ENCODE results near the gene ZNF674.
A peak's percentile ranks its signal among the peaks of the same experiment; 100 is the strongest.

The ZNF674 gene

DNA sequence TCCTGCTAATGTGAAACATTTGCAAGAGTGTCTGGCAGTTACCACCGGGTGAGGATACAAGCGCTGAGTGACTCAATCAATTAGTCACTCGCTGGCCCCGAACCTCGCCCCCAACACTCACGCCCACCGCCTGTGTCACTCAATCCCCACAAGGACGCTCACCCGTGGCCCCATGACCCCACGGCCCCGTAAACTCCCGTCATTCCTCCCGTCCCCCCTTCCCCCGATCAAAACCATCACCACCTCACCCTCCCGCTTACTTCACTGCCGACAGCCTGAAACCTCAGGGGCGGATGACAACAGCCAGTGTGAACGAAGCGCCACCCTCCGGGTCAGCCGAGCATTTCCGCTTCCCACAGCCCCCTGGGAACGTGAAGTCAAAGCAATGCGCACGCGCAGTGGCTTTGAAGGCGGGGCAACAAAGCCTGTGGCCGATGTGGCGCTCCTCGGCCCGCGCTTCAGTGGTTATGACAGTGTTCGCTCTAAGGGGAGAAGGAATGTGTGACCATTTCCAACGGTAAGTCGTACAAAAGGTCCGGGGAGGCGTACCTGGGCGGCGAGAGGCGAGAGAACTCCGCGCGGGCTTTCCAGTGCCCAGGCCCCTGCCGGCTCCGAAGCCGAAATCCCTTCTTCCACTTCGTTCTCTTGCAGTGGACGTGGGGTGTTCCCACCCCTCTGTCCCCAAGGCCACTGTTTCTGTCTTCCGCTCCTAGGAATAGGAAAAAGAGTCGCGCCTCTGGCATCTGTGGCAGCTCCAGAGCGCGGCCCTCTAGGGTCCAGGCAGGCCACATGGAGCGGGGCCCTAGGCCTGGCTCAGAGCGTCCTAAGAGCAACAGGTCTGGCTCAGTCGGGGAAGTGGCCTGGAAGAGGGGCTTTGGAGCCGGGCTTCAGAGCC, at the start of gene ZNF674:
TSS of gene ZNF674 (minus strand) at position 311 of the 895 bp plus-strand sequence. CDS start 3,334 bp downstream, outside the sequence.
- peak; percentile 85 for DNase-seq (ENCODE audit: low read depth)

DNA sequence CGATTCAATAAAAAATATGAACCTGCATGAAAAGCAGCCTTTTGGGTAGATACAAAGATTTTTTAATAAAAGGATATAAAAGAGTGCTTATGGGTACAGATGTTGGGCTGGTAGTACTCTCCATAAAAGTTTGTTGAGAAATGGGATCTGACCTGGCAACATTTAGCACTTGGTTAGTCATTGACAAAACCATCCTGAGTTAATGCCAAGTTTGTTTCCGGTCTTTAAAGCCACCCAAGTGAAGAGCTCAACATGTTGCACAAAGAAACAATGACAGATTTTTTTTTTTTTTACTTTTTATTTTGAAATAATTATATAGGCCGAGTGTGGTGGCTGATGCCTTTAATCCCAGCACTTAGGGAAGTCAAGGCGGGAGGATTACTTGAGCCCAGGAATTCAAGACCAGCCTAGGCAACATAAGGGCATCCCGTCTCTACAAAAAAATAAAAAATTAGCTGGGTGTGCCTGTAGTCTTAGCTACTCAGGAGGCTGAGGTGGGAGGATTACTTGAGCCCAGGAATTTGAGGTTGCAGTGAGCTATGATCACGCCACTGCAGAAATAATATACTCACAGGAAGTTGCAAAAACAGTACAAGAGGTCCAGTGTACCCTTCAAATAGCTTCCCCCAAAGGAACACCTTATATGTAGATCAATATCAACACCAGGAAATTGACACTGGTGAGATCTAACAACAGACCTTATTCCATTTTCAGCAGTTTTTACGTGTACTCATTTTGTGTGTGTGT, 44.9 kb upstream of the ZNF674 start:
- no peak for DNase-seq (ENCODE audit: low read depth)

DNA sequence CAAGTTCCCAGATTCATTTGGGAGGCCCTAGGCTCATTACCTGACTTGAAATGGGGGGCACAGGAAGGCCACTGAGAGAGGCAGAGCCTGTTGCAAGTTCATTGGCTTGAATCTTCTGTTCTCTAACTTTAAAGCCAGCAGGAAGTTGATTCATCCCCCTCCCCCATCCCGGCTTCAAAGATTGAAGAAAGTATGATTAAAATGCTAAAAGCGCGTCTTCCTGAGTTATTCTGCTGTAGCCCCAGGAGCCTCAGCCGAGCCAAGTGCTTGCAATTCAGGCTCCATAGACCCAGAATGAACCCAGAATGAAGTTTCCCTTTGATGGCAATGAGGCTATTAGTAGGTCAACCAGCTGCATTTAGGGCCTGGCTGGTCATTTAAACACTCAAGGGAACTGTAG, 43.0 kb upstream of the ZNF674 start:
- no peak for DNase-seq (ENCODE audit: low read depth)

DNA sequence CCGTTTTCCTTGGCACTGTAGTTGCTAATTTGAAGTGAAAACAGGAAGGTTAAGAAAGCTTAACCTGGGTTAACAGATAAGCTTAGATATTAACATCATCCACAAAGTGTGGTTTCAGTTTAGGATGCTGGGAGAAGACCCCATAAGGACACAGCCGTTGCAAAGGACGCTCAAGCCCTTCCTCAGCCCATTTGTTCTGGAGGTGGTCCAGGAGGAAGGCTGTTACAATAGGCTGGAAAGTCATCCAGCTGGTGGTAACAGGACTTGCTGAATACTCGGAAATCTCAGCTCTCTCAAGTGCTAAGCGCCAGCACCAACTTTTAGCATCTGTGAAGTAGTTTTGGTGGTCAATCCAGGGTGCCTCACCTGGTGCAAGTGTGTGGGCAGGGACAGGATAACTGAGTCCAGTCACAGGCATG, 42.5 kb upstream of the ZNF674 start:
- DNase-seq (ENCODE audit: low read depth): no peak

DNA sequence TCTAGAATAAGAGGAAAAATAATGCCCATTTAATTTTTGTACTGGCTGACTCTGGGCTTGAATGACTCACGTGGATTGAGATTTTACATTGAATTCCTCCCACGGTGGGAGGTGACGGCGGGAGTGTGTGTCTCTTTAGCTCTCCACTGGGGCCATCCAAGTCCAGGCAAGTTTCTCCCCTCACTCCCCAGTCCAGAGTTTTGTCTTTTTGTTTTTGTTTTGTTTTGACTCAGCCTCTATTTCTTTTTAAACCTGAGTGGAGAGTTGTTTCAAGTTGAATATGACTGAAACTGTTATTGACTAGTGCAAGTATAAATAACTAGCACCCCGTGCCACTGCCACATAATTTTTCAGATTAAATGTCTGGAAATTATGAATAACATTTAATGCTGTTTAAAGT, 41.9 kb upstream of the ZNF674 start:
- DNase-seq (ENCODE audit: low read depth): no peak

DNA sequence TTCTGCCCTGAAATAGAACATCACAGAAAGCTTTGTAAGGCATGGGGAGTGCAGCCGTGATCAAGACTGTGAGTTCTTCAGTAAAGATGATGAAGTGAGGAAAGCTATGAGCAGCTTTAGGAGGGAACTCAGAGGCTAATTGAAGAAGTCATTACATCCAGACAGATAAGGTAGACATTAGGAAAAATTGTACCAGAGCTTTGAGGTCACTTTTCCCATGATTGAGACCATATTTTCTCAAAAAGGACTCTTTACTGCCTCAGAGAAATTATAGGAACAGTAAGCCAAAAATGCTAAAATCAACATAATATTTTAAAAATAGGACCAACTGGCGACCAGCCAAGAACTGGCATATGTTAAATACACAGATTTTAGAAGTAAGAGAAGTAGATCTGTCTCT, 39.5 kb upstream of the ZNF674 start:
- DNase-seq (ENCODE audit: low read depth): no peak

DNA sequence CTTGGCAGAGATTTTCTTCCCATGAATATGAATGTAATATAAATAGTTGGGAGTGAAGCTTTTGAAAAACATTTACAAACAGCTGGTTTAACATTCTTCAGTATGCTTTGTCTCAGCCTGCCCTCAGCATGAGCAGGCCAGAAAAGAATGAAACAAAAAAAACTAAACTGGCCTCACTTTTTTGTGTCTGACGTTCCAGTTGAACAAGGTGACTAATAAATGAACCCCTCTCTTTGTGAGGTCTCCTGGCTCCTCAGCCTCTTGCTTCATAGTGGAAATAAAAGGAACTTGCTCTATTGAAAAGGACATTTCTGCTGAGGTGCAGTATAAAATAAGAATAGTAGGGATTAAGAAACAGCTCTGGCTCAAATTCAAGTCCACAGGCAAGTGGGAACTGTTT, 37.7 kb upstream of the ZNF674 start:
- no peak for DNase-seq (ENCODE audit: low read depth)

DNA sequence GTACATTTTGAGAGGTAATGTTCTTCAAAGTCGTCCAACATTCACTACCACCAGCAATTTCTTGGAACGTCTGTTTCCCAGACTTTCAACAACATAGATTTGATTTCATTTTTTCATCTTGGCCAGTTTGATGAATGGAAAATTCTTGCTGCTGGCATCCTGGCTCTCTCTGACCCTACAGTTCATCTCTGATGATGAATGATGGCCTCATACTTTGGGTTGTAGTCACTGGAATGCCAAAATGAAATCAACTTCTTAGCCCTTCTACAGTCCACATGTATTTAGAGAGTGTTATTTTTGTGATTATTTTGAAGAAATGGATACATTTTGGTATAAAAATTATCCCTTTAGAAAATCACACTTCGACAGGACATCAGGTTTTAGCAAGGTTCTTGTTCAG, 37.1 kb upstream of the ZNF674 start:
- DNase-seq (ENCODE audit: low read depth): no peak

DNA sequence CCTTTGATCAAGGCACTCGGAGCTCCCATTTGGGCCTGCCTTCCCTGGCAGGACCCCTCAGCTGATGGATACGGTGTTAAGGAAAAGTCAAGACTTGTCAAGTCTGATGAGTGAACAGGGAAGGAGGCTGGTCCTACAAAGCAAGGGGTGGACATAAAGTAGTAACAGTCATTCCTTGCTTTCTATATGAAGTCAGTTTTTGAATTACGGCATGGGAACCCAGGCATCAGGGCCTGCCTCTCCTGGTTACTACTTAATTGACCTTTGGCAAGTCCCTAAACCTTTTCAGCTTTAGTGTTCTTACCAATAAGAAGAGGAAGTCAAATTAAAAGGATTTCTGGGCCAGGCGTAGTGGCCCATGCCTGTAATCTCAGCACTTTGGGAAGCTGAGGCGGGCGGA, 35.4 kb upstream of the ZNF674 start:
- no peak for DNase-seq (ENCODE audit: low read depth)

DNA sequence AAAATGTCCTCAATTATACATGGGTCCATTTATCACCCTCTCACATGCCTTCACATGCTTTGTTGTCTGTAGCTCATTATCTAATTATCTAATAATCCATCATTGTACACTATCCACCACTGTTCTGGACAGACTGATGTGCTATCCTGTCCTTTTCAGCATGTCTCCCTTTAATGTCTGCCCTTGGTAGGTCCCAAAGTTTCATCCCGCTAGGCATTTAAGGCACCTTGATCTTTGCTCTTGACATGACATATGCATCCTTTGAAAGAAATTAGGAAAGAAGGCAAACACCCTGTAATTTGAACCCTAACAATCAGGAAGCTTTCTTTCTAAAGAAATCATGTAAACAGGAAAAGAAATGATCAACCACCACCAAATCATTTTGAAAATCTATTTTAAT, 34.0 kb upstream of the ZNF674 start:
- DNase-seq (ENCODE audit: low read depth): no peak

DNA sequence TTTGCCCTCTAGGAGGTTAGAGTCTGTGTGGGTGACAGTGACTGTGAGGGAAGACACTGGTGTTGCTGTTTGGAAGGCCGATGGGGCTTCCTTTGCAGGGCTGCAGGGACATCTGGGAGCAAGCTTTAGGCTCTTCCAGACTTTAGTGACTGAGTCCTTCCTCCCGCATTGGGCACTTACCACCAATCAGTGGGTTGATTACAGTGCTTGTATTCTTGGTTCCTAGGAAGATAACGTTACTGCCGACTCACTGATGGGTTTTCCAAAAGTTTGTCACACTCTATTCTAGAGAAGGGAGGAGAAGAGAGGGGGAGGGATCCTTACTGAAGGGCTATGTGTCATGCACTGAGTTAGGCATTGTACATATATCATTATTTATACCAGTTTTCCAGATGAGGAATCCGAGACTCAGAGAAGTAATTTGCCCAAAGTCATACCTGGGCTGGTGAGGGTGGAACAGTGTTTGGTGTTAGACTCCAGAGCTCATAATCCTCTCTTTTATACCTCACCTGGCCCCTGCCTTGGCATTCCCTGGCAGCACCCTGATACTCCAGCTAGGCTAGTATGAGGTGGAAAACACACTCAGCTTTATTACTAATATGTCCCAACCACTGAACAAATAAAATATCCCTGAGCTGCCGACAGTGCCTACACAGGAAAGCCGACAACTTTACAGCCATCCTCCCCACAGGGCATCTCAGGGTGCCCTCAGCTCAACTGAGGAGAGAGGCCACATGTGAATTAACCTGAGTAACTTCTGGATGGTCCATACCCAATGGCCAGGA, 32.2 kb upstream of the ZNF674 start:
- no peak for DNase-seq (ENCODE audit: low read depth)

DNA sequence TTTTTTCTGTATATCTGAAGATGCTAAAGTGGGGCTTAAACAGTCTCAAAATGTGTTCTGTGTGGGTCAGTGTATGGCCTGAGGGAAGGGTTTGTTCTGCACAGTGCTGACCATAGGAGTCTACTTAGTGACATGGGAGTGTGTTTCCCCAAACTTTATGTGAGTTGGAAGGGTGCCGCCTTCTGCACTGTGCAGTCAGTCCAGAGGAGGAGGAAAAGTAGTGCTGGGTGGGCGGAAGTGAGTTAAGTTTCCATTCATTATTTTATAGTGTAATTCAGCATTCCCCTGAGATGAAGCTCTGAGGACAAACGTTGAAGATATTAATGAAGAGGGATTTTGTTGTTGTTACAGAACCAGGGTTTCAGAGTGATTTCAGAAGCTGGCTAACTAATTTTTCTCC, 31.2 kb upstream of the ZNF674 start:
- no peak for DNase-seq (ENCODE audit: low read depth)

DNA sequence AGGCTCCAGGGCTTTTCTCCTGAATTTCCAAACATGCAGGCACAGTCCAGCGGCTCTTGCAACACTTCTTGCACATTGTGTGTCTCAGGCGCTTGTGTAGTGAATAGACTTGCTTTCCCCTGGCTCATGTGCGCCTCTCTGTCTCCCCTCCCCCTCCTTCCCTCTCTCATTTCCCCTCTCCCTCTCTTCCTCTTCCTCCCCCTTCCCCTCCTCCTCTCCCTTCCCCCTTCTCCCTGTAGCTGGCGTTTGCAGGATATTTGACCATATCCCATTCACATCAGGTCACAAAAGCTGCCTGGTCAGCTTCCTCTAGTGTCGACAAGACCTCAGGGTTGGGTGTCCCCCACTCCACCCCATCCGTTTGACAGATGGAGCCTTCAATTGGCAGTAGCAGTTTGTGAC, 30.8 kb upstream of the ZNF674 start:
- DNase-seq (ENCODE audit: low read depth): no peak

DNA sequence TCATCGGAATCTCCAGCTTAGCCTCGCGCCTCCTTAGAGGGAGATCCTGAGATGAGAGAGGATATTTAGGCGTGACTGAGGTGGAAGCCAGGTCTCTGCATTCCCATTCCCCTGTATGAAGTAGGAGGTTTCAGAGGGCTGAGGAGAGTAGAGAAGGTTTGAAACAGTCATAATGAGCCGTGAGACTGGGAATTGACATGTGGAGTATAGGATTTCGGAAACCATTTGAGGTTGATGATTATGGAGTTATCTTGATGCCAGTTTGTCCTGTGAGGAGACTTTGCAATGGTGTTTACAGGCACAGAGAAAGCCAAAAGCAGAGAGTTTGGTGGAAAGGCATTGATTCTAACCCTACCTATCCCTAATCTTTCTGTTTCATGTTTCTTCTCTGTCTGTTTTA, 30.4 kb upstream of the ZNF674 start:
- DNase-seq (ENCODE audit: low read depth): no peak

DNA sequence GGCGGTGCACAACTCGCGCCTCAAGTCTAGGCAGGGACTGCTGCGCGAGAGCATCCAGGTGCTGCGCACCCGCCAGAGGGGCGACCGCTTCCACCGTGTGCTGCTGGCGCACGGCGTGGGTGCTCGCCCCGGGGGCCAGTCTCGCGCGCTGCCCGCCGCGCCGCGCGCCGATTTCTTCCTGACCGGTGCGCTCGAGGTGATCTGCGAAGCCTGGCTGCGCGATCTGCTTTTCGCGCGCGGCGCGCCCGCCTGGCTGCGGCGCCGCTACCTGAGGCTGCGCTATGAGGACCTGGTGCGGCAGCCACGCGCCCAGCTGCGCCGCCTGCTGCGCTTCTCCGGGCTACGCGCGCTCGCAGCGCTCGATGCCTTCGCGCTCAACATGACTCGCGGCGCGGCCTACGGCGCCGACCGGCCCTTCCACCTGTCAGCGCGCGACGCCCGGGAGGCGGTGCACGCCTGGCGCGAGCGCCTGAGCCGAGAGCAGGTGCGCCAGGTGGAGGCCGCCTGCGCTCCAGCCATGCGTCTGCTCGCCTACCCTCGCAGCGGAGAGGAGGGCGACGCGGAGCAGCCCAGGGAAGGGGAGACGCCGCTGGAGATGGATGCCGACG, 29.7 kb upstream of the ZNF674 start:
- DNase-seq (ENCODE audit: low read depth): peak; percentile 21

DNA sequence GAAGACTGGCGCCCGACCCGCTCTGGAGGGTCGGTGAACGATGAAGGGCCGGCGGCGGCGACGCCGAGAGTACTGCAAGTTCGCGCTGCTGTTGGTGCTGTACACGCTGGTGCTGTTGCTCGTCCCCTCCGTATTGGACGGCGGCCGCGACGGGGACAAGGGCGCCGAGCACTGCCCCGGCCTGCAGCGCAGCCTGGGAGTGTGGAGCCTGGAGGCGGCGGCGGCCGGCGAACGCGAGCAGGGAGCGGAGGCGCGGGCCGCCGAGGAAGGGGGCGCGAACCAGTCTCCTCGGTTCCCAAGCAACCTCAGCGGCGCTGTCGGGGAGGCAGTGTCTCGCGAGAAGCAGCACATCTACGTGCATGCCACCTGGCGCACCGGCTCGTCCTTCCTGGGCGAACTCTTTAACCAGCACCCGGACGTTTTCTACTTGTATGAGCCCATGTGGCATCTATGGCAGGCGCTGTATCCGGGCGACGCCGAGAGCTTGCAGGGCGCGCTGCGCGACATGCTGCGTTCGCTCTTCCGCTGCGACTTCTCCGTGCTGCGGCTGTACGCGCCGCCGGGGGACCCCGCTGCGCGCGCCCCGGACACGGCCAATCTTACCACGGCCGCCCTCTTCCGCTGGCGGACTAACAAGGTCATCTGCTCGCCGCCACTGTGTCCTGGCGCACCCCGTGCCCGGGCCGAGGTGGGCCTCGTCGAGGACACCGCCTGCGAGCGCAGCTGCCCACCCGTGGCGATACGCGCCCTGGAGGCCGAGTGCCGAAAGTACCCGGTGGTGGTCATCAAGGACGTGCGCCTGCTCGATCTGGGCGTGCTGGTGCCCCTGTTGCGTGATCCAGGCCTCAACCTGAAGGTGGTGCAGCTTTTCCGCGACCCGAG, 28.9 kb upstream of the ZNF674 start:
- DNase-seq (ENCODE audit: low read depth): peak; percentile 35

DNA sequence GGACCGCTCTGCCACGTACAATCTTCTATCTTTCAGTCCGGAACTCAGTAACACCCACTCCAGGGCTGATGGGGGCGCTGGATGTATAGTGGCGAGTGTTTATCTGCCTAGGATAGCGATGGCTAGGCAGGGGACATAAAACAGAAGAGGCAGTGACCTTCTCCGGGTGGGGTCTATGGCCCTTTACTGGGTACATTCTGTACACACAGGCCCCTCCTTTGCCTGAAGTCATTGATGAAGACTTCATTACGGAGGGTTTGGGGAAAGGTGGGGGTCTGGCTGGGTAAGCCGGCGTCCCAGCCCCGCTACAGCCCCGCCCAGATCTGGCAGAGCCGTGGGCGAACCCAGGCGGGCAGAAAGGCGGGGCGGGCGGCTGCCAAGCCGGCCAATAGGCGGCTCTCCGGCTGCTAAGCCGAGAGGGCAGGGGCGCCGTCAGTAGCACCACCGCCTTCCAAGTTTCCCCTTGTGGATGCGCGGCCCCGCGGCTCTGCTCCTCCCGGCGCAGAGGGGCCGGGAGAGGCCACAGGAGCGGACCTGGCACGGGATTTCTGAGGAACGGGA, 28.2 kb upstream of the ZNF674 start, which contains the start of gene CHST7:
TSS of gene CHST7 (plus strand) at position 435 of the 561 bp plus-strand sequence. CDS start 167 bp downstream, outside the sequence.
- peak; percentile 42 for DNase-seq (ENCODE audit: low read depth)

DNA sequence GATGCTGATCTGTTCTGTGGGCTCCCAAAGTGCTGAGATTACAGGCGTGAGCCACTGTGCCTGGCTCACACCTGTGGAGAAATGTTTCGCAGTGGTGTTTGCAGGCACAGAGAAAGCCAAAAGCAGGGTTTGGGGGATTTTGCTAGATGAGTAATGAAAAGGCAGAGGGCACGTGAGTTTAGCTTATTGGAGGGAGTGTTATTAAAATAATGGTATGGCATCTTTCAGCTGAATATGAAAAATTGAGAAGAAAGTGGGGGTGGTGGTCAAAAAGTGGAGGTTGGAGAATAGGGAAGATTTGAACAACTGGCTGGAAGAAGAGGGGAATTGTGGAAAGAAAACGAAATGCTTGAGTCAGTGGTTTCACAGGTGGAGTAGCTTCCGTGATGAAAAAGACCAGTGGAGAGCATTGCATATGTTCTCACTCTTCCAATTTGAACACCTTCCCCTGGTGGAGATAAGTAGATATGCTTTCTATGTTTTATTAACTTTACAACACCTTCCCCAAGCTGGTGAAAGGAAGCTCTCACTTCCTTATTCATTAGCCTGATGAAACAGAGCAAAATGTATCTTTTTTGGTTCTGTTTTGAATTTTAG, 27.2 kb upstream of the ZNF674 start:
- no peak for DNase-seq (ENCODE audit: low read depth)

DNA sequence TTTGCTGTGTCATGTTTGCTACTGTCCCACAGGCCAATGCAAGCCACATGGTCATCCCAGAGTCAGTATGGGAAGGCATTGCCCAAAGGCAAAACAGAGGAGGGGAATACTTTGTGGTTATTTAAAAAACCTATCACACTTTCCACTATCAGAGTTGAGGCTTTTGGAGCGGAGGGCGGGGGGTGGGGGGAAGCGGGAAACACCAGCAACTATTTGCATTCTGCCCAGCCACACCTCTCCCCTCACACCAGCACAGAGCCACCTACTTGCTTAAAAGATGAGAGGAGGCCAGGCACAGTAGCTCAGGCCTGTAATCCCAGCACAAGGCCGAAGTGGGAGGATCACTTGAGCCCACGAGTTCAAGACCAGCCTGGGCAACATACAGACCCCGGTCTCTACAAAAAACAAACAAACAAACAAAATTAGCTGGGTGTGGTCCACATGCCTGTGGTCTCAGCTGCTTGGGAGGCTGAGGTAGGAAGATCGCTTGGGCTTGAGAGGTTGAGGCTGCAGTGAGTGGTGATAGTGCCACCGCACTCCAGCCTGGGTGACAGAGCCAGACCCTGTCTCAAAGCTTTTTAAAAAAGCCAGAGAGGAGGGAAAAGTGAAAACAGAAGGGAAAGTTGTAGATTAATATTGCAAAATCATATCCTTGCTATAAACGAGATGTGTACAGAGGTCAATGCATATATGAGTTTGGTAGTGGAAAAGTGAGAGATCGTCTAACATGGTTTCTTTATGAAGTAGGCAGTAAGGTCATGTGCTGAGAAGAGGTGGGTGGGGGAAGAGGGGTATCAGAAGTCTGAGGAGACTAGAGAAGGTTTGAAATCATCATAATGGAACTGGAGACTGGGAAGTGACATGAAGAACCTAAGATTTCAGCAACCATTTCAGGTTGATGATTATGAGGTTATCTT, 26.5 kb upstream of the ZNF674 start:
- DNase-seq (ENCODE audit: low read depth): no peak
